Sigmoid colon (tissue), 7 donors: ENCODE measurements around the gene LEMD3. TPM values are rescaled to one million over a fixed set of nuclear protein-coding genes. Genes with fewer than 3 reads are reported as not detected.

ENCODE experiments used
- DNase-seq: peaks from one replicate; pipeline ENCODE4 v3.0.0-alpha.2; 2019
- H3K27ac ChIP-seq, 4 donors: fragments of 200-600 bp; sonication (generic); one replicate each; pipeline ENCODE4 v1.5.1; 2016 to 2019; ENCODE audit warnings: mild to moderate bottlenecking in 1 of 4
- H3K27me3 ChIP-seq, 3 donors: fragments of 200-600 bp; sonication (generic); one replicate each; pipeline ENCODE4 v1.5.1; 2019; ENCODE audit warnings: mild to moderate bottlenecking in 1 of 3
- H3K36me3 ChIP-seq, 4 donors: fragments of 200-600 bp; sonication (generic); one replicate each; pipeline ENCODE4 v1.5.1; 2016 to 2019
- H3K4me1 ChIP-seq, 4 donors: fragments of 200-600 bp; sonication (generic); one replicate each; pipeline ENCODE4 v1.5.1; 2017 to 2019
- H3K4me3 ChIP-seq, 4 donors: fragments of 200-600 bp; sonication (generic); one replicate each; pipeline ENCODE4 v1.5.1; 2017 to 2019; ENCODE audit warnings: mild to moderate bottlenecking in 2 of 4, moderate library complexity in 1 of 4
- H3K9me3 ChIP-seq, 4 donors: fragments of 200-600 bp in 3 of 4; sonication (generic) in 3 of 4; one replicate each; pipeline versions ENCODE4 v1.5.1 to v1.6.1; 2013 to 2019
- CTCF ChIP-seq, 4 experiments: fragments of 450-650 bp in 3 of 4; fragments of 200-600 bp in 1 of 4; IDR thresholded peaks; one replicate each; pipeline ENCODE4 v1.5.1; 2016 to 2019; ENCODE audit warnings: antibody characterized with exemption in 4 of 4, mild to moderate bottlenecking in 3 of 4, moderate library complexity in 2 of 4
- EP300 ChIP-seq, 4 donors: sonication (generic); formaldehyde crosslinking; IDR thresholded peaks; one replicate each; pipeline ENCODE4 v1.6.1; 2017; ENCODE audit warnings: antibody characterized with exemption in 4 of 4
- POLR2A ChIP-seq, 2 donors: fragments of 450-650 bp; IDR thresholded peaks; one replicate each; pipeline ENCODE4 v1.6.1; 2016; ENCODE audit warnings: antibody characterized with exemption in 2 of 2, mild to moderate bottlenecking in 2 of 2, moderate library complexity in 2 of 2
- POLR2AphosphoS5 ChIP-seq, 4 donors: sonication (generic); formaldehyde crosslinking; IDR thresholded peaks; one replicate each; pipeline ENCODE4 v1.6.1; 2017; ENCODE audit warnings: antibody characterized with exemption in 4 of 4
- WGBS, 2 donors: extraction: QIAGEN DNeasy Blood & Tissue Kit; methylation state at CpG; one replicate each; pipeline ENCODE4 v1.1.7; 2013; 5-methylcytosine and 5-hydroxymethylcytosine counted together
- intact Hi-C: fragments of 100-400 bp; cut with DNase I; formaldehyde crosslinking; loops from one replicate; pipeline ENCODE4 v1.15.1; 2023
- polyA plus RNA-seq, 3 donors: library from polyadenylated mRNA; stranded (reverse); fragments of 200-250 nt; gene quantifications; one replicate each; pipeline ENCODE4 v1.2.3, GENCODE V29; 2013
- total RNA-seq, 4 donors: library from RNA; depleted of rRNA; stranded (reverse); fragments of >200 nt; gene quantifications; one replicate each; pipeline ENCODE4 v1.1.0, GENCODE V29; 2016
- donor health status: healthy with polysubstance abuse.
- donor health status: Bipolar disorder and iron deficiency.
- donor health status: healthy.

LEMD3 gene
- total and polyA plus RNA-seq, 7 donors = 3.6 to 32.7 (median 17.7) TPM

GRCh38 chr12:65164774-65165173, 4.6 kb upstream of the LEMD3 start:
- no peaks in the 10 kb centered on the region for H3K9me3 ChIP-seq
- peaks cover 0 to 18% (median 7%) of the 10 kb centered on the region in 3 donors for H3K27me3 ChIP-seq
- intact Hi-C loops = loop anchor here (5.0 to 10.0 kb wide), 3 partner anchors 113 to 1138 kb away; partner anchors contain the start of genes HELB and MSRB3
- H3K27ac ChIP-seq = no peak overlapping the region
- H3K36me3 ChIP-seq = no peaks in the 10 kb centered on the region
- peaks cover 0 to 8% (median 3%) of the 10 kb centered on the region in 4 donors for H3K4me1 ChIP-seq
- no peak overlapping the region for H3K4me3 ChIP-seq
- TF ChIP-seq CTCF (IDR thresholded peaks at IDR 0.05) = no peak
- TF ChIP-seq POLR2A (IDR thresholded peaks at IDR 0.05) = no peak
- no peak for TF ChIP-seq EP300 (IDR thresholded peaks at IDR 0.05)
- TF ChIP-seq POLR2AphosphoS5 (IDR thresholded peaks at IDR 0.05) = no peak
- DNase-seq = no peak

GRCh38 chr12:65168681-65169319, 583 bp upstream of the LEMD3 start:
- WGBS, 2 donors = 6 to 11% methylated on average over 11 of the region's 11 CpGs
- no peak for DNase-seq
- Histone ChIP-seq H3K4me3 (peak overlapping the region; percentile 70 to 99 (median 83)), H3K27ac (peak overlapping the region; percentile 89 to 97 (median 93)), H3K36me3 (no peaks in the 10 kb centered on the region), H3K27me3 (no peaks in the 10 kb centered on the region), H3K4me1 (peaks cover 0 to 46% (median 31%) of the 10 kb centered on the region in 4 donors), H3K9me3 (no peaks in the 10 kb centered on the region)
- intact Hi-C loops = loop anchor here (5.0 to 10.0 kb wide), 3 partner anchors 109 to 1134 kb away; partner anchors contain the start of genes HELB and MSRB3
- TF ChIP-seq POLR2A (IDR thresholded peaks at IDR 0.05) = no peak
- TF ChIP-seq EP300 (IDR thresholded peaks at IDR 0.05) = no peak
- TF ChIP-seq CTCF (IDR thresholded peaks at IDR 0.05) = no peak
- no peak for TF ChIP-seq POLR2AphosphoS5 (IDR thresholded peaks at IDR 0.05)

- DNase-seq = peak; percentile 73
- Histone ChIP-seq H3K27me3 (no peaks in the 10 kb centered on the region), H3K9me3 (no peaks in the 10 kb centered on the region), H3K36me3 (no peaks in the 10 kb centered on the region), H3K4me1 (peaks cover 0 to 52% (median 35%) of the 10 kb centered on the region in 4 donors), H3K27ac (peak overlapping the region; percentile 89 to 97 (median 93)), H3K4me3 (peak overlapping the region; percentile 70 to 99 (median 83))
- intact Hi-C loops = loop anchor here (5.0 to 10.0 kb wide), 2 partner anchors 62 to 304 kb away; no protein-coding TSS in a partner anchor
- 0 to 1% methylated on average over 47 of the region's 47 CpGs for WGBS, 2 donors
- TF ChIP-seq POLR2AphosphoS5 (IDR thresholded peaks at IDR 0.05) = peak in 2 of 4 donors; percentile 12 to 31
- TF ChIP-seq CTCF (IDR thresholded peaks at IDR 0.05) = no peak
- no peak for TF ChIP-seq EP300 (IDR thresholded peaks at IDR 0.05)
- TF ChIP-seq POLR2A (IDR thresholded peaks at IDR 0.05) = peak in 1 of 2 donors; percentile 28
Measured at GRCh38 chr12:65170209-65170881, 962 bp downstream of the LEMD3 start.

GRCh38 chr12:65171073-65171472, 1.7 kb downstream of the LEMD3 start:
- H3K36me3 ChIP-seq = peaks cover 0 to 3% (median 0%) of the 10 kb centered on the region in 4 donors
- peak overlapping the region in 1 of 4 donors; percentile 97 for H3K27ac ChIP-seq
- H3K4me3 ChIP-seq = peak overlapping the region; percentile 70 to 99 (median 83)
- 58 to 59% methylated on average over 8 of the region's 8 CpGs for WGBS, 2 donors
- no peak for TF ChIP-seq CTCF (IDR thresholded peaks at IDR 0.05)
- TF ChIP-seq POLR2A (IDR thresholded peaks at IDR 0.05) = no peak
- no peak for TF ChIP-seq POLR2AphosphoS5 (IDR thresholded peaks at IDR 0.05)
- no peak for TF ChIP-seq EP300 (IDR thresholded peaks at IDR 0.05)
- H3K4me1 ChIP-seq = peaks cover 0 to 52% (median 35%) of the 10 kb centered on the region in 4 donors
- DNase-seq = no peak
- no peaks in the 10 kb centered on the region for H3K9me3 ChIP-seq
- intact Hi-C loops = loop anchor here (5.0 to 10.0 kb wide), 2 partner anchors 61 to 304 kb away; no protein-coding TSS in a partner anchor
- H3K27me3 ChIP-seq = no peaks in the 10 kb centered on the region
